ENCODE results near the gene ZNF277.

GRCh38 chr7:112184455-112184854 is 22.0 kb upstream of the ZNF277 start:
- TF ChIP-seq CTCF (IDR thresholded peaks at IDR 0.05) (no peak), POLR2AphosphoS5 (IDR thresholded peaks at IDR 0.05; ENCODE audit: low read depth, low read length) (no peak), SIN3A (IDR thresholded peaks at IDR 0.05; ENCODE audit: borderline replicate concordance, insufficient read depth, low read depth, low read length) (no peak)
